Gastroesophageal sphincter (tissue), 3 donors: ENCODE data around the gene RPL13.

Source experiments
- POLR2A ChIP-seq, 2 donors: fragments of 450-650 bp; IDR thresholded peaks; one replicate each; pipeline ENCODE4 v1.6.1; 2017; ENCODE audit warnings: antibody characterized with exemption in 2 of 2, mild to moderate bottlenecking in 2 of 2, moderate library complexity in 1 of 2
- TF ChIP-seq, protein P1 (sequence below), 4 experiments: fragments of 200-600 bp in 2 of 4; fragments of 450-650 bp in 2 of 4; sonication (generic) in 1 of 4; IDR thresholded peaks; one replicate each; pipeline ENCODE4 v1.5.1; 2017 to 2019; ENCODE audit warnings: antibody characterized with exemption in 4 of 4, mild to moderate bottlenecking in 2 of 4, moderate library complexity in 2 of 4

DNA sequence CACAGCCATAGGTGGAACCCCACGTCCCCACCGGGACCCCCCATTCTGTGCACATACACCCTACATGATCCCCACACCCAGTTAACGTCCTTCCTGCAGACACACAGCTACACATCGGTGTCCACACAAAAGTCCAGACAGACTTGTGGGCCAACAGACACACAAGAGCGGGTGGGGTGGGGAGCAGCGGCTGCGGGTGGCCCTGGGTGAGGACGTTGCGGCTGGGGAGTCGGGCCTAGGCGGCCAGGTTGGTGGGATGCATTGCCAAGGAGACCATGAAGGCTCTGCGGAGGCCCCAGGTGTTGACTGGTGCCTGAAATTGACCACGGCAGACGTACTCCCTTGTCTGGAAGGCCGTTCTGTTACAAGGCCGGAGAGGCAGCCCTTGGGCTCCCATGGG, 44.3 kb downstream of the RPL13 start:
- TF ChIP-seq, protein P1, sequence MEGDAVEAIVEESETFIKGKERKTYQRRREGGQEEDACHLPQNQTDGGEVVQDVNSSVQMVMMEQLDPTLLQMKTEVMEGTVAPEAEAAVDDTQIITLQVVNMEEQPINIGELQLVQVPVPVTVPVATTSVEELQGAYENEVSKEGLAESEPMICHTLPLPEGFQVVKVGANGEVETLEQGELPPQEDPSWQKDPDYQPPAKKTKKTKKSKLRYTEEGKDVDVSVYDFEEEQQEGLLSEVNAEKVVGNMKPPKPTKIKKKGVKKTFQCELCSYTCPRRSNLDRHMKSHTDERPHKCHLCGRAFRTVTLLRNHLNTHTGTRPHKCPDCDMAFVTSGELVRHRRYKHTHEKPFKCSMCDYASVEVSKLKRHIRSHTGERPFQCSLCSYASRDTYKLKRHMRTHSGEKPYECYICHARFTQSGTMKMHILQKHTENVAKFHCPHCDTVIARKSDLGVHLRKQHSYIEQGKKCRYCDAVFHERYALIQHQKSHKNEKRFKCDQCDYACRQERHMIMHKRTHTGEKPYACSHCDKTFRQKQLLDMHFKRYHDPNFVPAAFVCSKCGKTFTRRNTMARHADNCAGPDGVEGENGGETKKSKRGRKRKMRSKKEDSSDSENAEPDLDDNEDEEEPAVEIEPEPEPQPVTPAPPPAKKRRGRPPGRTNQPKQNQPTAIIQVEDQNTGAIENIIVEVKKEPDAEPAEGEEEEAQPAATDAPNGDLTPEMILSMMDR (IDR thresholded peaks at IDR 0.05), result no peak
- no peak for TF ChIP-seq POLR2A (IDR thresholded peaks at IDR 0.05)
